ENCODE measurements around the gene BDH1.
"Not testable (repeated sequence)": the region's sequence is repeated elsewhere in the genome, so short reads cannot be mapped to it uniquely, and the experiment has no call there.

The BDH1 gene, protein sequence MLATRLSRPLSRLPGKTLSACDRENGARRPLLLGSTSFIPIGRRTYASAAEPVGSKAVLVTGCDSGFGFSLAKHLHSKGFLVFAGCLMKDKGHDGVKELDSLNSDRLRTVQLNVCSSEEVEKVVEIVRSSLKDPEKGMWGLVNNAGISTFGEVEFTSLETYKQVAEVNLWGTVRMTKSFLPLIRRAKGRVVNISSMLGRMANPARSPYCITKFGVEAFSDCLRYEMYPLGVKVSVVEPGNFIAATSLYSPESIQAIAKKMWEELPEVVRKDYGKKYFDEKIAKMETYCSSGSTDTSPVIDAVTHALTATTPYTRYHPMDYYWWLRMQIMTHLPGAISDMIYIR

DNA sequence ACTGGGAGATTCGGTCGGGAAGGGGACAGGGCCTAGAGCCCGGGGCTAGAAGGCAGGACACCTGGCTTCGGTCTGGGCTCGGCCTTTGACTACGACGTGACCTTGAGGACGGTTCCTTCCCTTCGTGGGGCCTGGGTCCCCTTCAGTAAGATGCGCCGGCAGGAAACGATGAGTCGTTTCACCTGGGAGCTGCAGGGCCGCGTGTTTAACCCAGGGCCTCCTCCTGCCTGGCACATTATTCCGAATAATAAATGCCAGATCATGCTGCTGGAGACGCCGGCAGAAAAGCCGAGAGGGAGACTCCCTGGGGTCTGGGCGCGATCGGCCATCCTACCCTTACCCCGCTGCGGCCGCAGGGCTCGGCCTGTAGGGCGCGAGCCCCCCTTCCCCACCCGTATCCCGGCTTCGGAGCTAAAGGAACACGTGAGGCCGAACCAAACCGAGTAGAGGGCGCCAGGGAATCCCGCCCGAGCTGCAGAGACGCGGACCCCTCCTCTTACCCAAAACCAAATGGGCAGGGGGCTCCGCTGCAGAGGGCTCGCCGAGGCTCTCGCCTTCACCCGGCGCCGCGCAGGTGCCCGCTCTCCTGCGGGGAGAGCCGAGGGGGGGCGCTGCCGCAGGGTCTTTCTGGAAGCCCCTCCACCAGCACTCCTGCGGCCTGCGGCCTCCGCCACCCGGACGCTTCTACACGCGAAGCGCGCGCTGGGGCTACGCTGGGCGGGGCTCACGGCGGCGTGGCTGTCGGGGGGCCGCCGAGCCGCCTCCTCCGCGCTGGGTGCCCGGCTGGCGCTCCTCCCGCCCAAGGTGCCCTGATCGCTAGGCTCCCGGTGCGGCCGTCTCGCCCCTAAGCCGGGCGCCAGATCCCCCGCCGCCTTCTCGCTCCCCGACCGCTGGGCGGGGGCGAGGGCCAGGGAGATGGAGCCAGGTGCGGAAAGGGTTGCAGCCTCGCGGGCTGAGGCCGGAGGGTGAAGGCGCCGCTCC, at the start of gene BDH1:
Gene BDH1, minus strand, starts transcription at position 688 of the 981 bp plus-strand sequence. CDS start 9,525 bp downstream, outside the sequence.
- DNase-seq: peak; percentile 68

DNA sequence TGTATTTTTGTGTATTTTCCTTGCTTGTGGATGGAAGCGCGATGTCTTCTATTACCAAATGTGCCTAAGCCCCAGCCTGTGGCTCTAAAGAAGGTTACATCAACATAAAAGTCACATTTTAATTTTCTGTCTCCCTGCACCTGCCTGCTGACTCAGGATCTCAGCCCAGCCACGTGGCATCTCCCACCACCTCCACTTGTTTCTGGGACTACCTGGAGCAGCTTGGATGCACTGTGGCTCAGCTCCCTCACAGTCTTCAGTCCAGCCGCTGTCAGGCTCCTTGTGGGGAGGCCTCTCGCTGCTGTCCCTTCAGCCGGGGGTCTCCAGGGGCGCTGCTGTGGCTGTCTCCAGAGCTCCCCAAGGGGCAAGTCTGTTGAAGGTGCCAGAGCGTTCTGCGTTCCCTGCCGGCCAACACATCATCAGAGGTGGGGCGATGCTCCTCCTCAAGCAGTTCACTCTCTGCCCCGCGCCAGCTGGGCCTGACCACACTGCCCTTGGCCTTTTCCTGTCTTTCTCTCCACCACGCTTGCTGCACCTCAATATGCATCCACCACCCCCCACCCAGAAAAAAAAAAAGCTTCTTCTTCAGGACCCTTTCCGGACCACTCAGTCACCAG, 47.7 kb upstream of the BDH1 start:
- no peak for DNase-seq

DNA sequence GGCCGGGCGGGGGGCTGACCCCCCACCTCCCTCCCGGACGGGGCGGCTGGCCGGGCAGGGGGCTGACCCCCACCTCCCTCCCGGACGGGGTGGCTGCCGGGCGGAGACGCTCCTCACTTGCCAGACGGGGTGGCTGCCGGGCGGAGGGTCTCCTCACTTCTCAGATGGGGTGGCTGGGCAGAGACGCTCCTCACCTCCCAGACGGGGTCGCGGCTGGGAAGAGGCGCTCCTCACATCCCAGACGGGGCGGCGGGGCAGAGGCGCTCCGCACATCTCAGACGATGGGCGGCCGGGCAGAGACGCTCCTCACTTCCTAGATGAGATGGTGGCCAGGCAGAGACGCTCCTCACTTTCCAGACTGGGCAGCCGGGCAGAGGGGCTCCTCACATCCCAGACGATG, 46.6 kb upstream of the BDH1 start:
- DNase-seq: not testable (repeated sequence)

DNA sequence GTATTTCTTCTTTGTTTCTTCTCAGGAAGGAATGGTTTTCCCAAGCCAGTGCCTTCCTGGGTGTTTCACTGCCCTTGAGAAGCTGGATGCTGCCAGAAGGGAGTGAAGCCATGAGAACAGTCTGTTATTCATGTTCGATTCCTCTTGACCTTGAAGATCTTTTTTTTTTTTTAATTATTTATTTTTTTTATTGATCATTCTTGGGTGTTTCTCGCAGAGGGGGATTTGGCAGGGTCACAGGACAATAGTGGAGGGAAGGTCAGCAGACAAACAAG, 45.7 kb upstream of the BDH1 start:
- not testable (repeated sequence) for DNase-seq

DNA sequence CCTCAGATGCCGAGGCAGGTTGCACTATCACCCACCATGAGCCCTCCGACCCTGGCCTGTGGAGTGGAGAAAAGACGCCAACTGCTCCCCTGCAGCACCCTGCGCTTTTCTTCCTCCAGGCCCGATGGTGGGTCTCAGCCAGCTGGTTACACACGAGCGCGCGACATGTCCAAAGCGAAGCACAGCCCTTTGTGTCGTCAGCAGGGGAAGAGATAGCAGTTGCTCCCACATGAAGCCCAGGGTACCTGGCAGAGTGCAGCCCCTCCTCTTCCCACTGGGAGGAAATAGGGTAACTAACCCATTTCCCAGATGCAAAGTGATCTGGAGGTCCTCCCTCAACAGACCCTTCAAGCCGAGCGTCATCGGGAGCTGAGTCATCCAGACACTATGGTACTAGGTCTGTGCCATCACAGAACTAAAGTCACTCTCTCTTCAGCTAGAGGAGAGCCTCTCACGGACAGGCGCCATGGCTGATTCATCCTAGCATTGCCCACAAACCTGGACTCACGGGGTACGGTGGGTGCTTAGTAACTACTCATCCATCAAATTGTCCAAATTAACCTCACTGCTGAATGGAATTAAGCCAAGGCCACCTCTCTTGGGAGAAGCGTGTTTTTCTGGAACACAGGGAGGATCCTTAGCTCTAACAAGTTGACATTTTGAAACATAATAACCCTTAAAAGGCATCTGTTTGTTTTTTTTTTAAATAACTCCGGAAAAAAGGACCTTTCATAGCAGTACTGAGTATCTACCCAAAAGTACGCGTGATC, 45.2 kb upstream of the BDH1 start:
- no peak for DNase-seq

DNA sequence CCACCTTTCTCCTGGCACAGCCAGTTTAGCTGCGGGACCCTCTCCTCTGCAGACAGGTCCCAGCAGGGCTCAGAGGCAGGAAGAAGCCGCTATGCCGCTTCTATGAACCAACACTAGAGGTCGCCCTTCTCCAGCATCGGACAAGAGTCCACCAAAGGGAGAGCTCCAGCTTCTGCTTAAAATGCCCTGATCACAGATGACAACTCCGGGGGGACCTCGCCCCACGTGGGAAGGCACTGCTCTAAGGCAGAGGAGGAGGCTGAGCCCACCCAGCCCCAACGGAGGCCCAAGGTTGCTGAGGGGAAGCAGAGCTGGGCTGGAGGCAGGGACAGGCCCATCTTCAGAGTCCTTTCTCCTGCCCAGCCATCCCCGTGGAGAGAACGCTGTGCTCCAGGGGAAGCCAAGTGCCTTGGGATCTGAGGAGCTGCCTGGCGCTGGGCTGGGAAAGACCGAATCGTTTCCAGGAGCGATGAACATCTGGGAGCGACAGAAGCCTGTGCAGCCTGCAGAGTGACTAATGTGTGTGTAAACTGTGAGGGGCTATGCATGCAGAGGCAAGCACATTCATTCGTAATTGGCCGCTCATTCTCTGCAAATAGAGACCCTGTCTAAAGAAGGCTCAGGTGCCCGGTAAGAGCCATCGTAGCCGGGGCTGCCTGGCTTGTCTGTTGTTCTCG, 43.5 kb upstream of the BDH1 start:
- peak; percentile 81 for DNase-seq

DNA sequence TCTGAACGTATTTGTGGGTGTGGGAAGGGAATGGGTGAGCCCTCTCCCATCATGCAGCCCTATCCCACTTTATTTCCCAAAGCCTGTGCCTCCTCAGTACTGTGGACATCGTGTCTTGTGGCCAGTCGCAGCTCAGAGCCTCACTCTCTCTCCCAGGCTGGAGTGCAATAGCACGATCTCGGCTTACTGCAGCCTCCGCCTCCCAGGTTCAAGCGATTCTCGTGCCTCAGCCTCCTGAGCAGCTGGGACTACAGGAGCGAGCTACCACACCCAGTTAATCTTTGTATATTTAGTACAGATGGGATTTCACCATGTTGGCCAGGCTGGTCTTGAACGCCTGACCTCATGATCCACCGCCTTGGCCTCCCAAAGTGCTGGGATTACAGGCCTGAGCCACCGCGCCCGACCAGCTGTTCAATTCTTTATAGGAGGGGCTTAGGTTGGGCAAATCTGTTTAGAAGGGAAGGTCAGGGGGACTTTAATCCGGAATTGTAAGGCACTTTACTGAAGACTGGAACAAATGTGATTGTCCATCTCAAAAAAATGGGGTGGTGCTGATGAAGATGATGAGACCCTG, 42.7 kb upstream of the BDH1 start:
- DNase-seq: no peak

DNA sequence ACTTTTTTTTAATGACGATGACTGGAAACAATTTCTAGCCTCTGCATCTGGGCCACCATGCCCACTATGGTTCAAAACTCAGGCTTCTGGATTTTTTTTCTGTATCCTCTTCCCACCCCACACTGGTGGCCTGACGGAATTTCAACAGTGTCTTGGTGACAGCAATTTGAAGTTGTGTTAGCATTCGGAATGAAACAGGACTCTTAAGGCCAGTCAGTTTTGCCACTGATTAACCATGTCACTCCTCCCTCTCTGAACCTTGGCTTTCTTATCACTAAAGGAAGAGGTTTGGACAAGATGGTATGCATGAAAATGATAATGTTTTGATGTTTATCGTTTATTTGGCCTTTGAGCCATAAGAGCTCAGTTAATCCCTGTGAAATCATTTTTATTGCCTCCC, 41.6 kb upstream of the BDH1 start:
- DNase-seq: no peak

DNA sequence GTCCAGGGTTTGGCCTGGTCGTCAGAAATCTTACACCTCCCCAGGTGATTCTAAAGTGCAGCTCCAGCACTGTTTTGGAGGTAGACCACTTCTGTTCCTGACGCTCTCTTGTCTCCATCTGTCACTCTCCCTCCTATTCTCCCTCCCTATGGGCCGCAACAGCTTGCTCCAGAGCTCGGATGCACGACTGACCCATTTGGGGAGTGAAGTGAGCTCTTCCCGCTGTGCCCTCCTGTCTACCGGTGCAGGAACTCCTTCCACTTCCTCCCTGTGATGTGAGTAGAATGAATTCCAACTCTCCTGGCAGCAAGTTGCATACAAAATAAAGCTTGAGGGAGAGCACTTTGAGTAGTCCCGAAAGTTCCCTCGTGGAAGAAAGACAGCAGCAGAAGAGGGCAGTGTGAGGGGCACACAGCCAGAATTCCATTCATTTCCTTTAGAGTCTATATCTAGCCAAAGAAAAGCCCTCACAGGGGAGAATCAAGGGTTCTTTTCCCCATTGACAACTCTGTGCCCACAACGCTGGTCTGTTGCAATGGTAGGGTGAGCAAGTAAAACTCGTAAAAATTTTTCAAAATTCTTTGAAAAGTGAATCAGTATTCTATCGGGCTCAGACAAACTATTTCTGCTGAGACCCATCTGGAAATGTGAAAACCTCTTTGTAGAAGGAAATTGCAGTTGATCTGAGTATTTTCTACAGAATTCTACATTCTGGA, 39.9 kb upstream of the BDH1 start:
- no peak for DNase-seq

DNA sequence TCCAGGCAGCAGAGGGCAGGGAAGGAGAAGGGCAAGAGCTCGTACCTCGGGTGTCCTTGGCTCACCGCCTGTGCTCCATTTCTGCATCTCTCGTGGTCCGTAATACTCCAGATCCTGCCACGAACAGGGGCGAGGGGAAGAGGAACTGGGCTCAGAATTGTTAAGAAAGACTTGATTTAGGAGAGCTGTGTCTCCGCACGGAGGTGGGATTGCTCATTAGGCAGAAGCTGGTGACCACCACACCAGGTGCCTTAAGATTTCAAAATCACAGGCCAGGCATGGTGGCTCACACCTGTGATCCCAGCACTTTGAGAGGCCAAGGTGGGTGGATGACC, 37.2 kb upstream of the BDH1 start:
- DNase-seq: no peak

DNA sequence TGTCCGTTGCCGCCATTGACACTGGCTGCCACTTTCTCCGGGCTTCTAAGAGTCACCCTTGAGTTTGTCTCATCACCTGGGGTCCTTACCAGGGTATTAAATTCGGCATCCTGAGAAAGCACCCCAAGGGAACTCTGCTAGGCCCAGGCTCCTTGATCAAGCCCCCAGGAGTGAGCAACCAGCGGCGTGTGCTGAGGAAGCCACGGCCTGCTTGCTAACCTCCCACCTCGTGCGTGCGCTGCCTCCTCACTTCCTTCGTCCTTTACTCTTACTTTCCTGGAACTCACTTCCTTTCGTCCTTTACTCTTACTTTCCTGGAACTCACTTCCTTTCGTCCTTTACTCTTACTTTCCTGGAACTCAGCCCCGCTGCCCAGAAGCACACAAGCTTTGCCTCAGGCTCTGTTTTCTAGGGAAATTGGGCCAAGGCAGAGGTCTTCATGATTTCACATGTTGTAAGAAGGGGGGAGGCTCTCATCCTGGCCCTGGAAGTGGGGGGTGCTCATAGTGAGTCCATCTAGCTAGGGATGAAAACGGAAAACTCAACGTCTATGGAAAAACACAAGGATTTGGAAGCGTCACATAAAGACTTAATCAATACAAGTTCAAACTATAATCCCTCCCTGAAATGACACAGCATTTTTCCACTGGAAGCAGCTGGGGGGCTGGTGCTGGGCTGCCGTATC, 36.7 kb upstream of the BDH1 start:
- DNase-seq: no peak

DNA sequence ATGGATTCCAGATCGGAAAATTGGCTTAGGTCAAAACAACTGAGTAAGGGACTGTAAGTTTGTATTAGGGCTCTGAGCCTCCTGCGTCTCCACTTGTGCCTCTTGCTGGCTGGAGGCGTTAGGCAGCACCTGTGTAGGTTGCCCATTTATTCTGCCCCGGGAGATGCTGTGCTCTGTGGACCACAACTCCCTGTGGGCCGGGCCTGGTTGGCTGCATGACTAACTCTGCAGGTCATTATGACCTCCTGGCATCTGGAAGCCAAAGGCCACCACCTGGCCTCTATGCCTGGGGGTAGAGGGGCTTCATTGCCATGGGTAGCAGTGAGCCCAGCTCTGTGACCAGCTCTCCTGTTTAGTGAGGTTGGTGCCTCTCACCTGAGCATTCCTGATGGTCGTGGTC, 36.0 kb upstream of the BDH1 start:
- DNase-seq: no peak

DNA sequence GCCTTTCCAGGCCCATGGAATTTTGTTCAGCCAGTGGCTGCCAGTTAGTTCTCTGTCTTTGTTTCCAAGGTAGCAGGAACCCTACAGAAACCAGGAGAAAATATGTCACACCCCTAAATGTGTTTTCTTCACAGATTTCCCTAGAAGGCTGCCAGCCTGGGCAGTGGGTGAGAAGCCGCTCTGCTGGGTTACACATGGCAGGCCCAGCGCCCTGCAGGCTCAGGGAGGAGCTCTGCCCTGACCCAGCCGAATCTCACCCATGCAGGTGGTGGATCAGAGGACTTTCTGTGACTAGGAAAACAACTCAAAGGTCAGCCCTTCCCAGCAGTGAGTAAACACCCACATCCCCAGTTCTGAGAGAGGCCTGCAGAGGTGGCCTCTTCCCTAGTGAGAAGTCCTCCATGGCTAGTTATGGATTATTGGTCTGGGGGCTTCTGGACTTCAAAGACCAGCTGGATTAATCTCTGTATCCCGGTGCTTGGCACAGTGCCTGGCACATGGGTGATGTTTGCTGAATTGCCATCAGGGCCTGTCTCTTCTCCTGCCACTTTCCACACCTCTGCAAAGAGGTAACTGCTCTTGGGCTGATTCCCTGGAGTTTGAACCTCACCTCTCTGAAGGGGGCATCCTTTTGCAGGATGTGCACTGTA, 34.7 kb upstream of the BDH1 start:
- DNase-seq: no peak

DNA sequence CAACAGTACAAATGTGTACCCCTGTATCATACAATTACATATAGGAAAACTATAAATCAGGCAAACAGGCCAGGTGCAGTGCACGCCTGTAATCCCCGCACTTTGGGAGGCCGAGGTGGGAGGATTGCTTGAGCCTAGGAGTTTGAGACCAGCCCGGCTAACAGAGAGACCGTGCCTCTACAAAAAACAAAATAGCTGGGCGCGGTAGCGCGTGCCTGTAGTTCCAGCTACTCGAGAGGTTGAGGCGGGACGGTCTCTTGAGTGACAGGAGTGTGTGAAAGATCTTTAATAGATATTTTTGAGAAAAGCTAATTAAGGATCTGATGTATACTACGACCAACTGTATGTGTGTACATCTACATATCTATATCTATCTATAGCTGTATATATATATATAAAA, 33.8 kb upstream of the BDH1 start:
- no peak for DNase-seq

DNA sequence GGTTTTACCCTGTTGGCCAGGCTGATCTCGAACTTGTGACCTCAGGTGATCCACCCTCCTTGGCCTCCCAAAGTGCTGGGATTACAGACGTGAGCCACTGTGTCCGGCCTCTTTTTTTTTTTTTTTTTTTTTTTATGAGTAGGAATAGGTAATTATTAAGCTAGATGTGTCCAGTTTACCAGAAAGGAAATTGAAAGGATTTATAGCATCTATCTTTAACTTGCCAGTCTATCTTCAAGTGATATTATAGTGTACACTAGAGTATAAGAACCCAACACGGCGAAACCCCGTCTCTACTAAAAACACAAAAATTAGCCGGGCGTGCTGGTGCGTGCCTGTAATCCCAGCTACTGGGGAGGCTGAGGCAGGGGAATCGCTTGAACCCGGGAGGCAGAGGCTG, 31.0 kb upstream of the BDH1 start:
- DNase-seq: not testable (repeated sequence)

DNA sequence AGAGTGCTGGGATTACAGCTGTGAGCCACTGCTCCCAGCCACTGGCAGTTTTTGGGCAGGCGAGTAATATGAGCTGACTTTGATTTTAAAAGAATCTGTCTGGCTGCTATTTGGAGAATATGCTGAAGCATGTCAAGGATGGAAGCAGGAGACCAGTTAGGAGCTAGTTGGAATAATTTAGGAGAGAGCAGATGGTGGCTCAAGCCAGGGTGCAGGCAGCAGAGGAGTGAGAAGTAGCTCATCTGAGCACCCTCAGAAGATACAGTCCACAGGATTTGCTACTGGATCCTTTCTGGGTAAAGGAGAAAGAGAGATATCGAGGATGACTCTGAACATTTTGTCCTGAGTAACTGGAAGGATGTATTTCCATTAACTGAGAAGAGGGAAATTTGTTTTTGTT, 30.4 kb upstream of the BDH1 start:
- DNase-seq: no peak

DNA sequence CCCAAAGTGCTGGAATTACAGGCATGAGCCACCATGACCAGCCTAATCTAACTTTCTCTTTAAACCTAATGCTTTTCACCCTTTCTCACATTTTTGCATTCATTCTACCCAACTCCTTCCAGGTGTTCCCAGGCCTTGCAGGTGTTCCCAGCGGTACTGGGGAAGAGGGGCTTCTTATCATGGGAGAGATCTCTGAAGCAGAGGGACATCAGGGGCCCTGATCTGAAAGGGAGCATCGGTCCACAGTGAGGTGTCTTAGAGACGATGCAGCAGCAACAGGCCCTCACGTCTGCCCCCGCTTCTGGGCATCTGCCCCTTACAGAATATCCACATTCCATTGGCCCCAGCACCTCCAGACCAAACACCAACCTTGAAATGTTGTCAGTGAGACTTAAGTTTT, 29.0 kb upstream of the BDH1 start:
- no peak for DNase-seq

DNA sequence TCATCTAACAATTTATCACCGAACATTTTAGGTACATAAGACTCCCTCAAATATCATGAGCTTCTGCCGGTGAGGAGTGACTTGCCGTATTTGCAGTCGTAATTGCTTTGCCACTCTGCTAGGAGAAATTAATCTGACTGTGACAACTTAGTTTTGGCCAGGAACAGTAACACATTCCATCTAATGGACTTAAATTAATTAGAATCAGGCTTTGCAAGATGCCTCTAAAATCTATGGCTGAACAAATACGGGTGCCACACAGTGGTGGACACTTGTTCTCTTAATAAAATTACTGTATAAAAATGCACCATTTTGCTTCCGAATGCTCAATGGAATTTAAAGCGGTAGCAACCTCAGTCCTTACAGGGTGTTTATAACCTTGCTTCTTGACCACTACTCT, 27.6 kb upstream of the BDH1 start:
- DNase-seq: no peak

DNA sequence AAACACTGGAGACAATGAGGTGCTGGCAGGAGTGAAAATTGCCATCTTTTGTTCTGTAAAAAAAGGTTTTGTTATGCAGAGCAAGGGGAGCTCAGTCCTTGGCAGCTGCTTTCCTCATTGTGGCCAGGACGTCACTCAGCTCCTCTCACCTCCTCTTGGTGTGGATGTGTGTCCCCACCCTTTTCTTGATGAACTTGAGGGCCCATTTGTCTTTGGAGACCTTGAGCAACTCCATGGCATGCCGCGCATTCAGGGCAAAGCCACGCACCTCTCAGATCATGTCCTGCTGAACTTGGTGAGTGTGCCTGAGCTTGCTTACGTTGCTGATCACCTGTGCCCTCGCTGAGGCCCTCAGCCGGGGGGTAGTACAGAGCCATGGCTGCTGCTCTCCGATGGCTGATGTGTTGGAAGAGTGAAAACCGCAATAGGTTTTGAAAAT, 24.5 kb upstream of the BDH1 start:
- no peak for DNase-seq

DNA sequence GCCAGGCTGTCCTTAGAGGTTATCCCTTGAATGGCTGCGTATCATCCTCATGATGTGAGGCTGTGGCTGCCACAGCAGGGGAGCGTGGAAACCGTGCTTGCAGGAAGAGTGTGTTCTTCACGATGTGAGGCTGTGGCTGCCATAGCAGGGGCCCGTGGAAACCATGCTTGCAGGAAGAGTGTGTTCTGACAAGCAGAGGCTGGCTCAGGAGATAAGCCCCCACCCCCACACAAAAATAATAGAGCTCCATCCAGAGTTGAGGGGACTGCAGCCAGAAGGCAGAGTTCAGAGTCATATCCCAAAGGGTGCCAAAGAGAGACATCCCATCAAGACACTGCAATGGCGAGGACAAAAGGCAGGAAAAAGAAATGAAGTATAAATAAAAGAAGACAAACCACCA, 22.6 kb upstream of the BDH1 start:
- DNase-seq: no peak

Measured in CD4-positive, alpha-beta T cell treated with Interleukin-17A for 4 hours (primary cell).